IMR-90 (cell line): ENCODE measurements around the gene PSENEN. TPM values are rescaled to one million over a fixed set of nuclear protein-coding genes. Genes with fewer than 3 reads are reported as not detected.

Experiments used
- ATAC-seq: fragments of 200-7000 bp; cut with Tn5 transposase; 2 replicates; pipeline ENCODE4 v1.9.1; 2020; ENCODE audit warnings: low read depth, mild to moderate bottlenecking, moderate library complexity
- BruUV-seq: library from RNA; stranded (reverse); fragments of 400-500 nt; replicated peaks from 2 replicates; lab custom pipeline; 2021; lab: Mats Ljungman, UMichigan
- CTCF ChIA-PET: fragments of 300-600 bp; formaldehyde crosslinking; extraction: SDS; loops from one replicate; lab custom pipeline; 2021; ENCODE audit warnings: antibody characterized with exemption; lab: Yijun Ruan, JAX
- POLR2A ChIA-PET: fragments of 300-600 bp; sonication (Branson Sonifier 250); formaldehyde crosslinking; loops from one replicate; lab custom pipeline; 2022; ENCODE audit warnings: antibody characterized with exemption; ENCODE audit not compliant: unreplicated experiment; lab: Charles Lee
- DNase-seq: peaks from one replicate; pipeline ENCODE4 v3.0.0; 2013
- H2AFZ ChIP-seq: replicated peaks from 2 replicates; pipeline ENCODE3; 2013; ENCODE audit warnings: low read length, mild to moderate bottlenecking; ENCODE audit not compliant: poor library complexity
- H2AK5ac ChIP-seq: 2 replicates; pipeline ENCODE4 v1.6.1; 2013; ENCODE audit warnings: low read depth, low read length, inconsistent platforms
- H2AK9ac ChIP-seq: replicated peaks from 2 replicates; pipeline ENCODE3; 2013; ENCODE audit warnings: mild to moderate bottlenecking, low read depth, low read length, moderate library complexity; ENCODE audit not compliant: poor library complexity
- H2BK120ac ChIP-seq: 2 replicates; pipeline ENCODE4 v1.6.1; 2013; ENCODE audit warnings: low read depth, low read length, inconsistent platforms
- H2BK15ac ChIP-seq: 3 replicates; pipeline ENCODE4 v1.6.1; 2013; ENCODE audit warnings: low read depth, low read length, inconsistent platforms
- H2BK20ac ChIP-seq: 2 replicates; pipeline ENCODE4 v1.6.1; 2013; ENCODE audit warnings: low read depth, mild to moderate bottlenecking, inconsistent platforms, low read length, moderate library complexity
- H2BK5ac ChIP-seq: 2 replicates; pipeline ENCODE4 v1.6.1; 2013; ENCODE audit warnings: mild to moderate bottlenecking, low read depth, low read length, inconsistent platforms; ENCODE audit not compliant: poor library complexity, severe bottlenecking
- H3K14ac ChIP-seq: replicated peaks from 2 replicates; pipeline ENCODE4 v1.6.1; 2013; ENCODE audit warnings: low read depth, low read length, inconsistent platforms
- H3K18ac ChIP-seq: 2 replicates; pipeline ENCODE4 v1.6.1; 2013; ENCODE audit warnings: low read depth, low read length, control low read depth
- H3K23ac ChIP-seq: 2 replicates; pipeline ENCODE4 v1.6.1; 2013; ENCODE audit warnings: low read depth, low read length, inconsistent platforms
- H3K27ac ChIP-seq: 2 replicates; pipeline ENCODE4 v1.5.1; 2013; ENCODE audit warnings: mild to moderate bottlenecking, control low read depth, low read length; ENCODE audit not compliant: insufficient read depth
- H3K27me3 ChIP-seq: 2 replicates; pipeline ENCODE4 v1.6.1; 2013; ENCODE audit warnings: low read length; ENCODE audit not compliant: control insufficient read depth, insufficient read depth
- H3K36me3 ChIP-seq: 2 replicates; pipeline ENCODE4 v1.6.1; 2013; ENCODE audit warnings: low read length, mixed read lengths; ENCODE audit not compliant: control insufficient read depth, insufficient read depth
- H3K4ac ChIP-seq: 2 replicates; pipeline ENCODE4 v1.6.1; 2013; ENCODE audit warnings: low read depth, low read length, inconsistent platforms
- H3K4me1 ChIP-seq: 2 replicates; pipeline ENCODE4 v1.6.1; 2013; ENCODE audit warnings: low read length, mixed read lengths; ENCODE audit not compliant: control insufficient read depth, insufficient read depth
- H3K4me2 ChIP-seq: 2 replicates; pipeline ENCODE4 v1.6.1; 2013; ENCODE audit warnings: low read depth, mild to moderate bottlenecking, control low read depth, low read length, moderate library complexity
- H3K4me3 ChIP-seq: 2 replicates; pipeline ENCODE4 v1.5.1; 2013; ENCODE audit warnings: low read depth, mild to moderate bottlenecking, control low read depth, low read length, moderate library complexity; ENCODE audit not compliant: insufficient read depth
- H3K56ac ChIP-seq: 2 replicates; pipeline ENCODE4 v1.6.1; 2013; ENCODE audit warnings: low read length, inconsistent platforms; ENCODE audit not compliant: insufficient read depth; ENCODE audit errors: extremely low read depth
- H3K79me1 ChIP-seq, 2 experiments: 2 replicates each; pipeline ENCODE4 v1.6.1; 2013; ENCODE audit warnings: low read length in 2 of 2, inconsistent platforms in 1 of 2, low read depth in 1 of 2
- H3K9ac ChIP-seq: 2 replicates; pipeline ENCODE4 v1.6.1; 2013; ENCODE audit warnings: low read depth, low read length, control low read depth
- H3K9me1 ChIP-seq: 2 replicates; pipeline ENCODE4 v1.6.1; 2013; ENCODE audit warnings: low read length, inconsistent platforms; ENCODE audit not compliant: insufficient read depth
- H3K9me3 ChIP-seq: 2 replicates; pipeline ENCODE4 v1.6.1; 2013; ENCODE audit warnings: low read length; ENCODE audit not compliant: control insufficient read depth, insufficient read depth
- H4K20me1 ChIP-seq: 2 replicates; pipeline ENCODE4 v1.6.1; 2013; ENCODE audit warnings: low read length, inconsistent platforms; ENCODE audit not compliant: insufficient read depth
- H4K5ac ChIP-seq: 2 replicates; pipeline ENCODE4 v1.6.1; 2013; ENCODE audit warnings: mild to moderate bottlenecking, low read depth, low read length, control low read depth
- H4K8ac ChIP-seq, 2 experiments: 2 replicates each; pipeline ENCODE4 v1.6.1; 2013; ENCODE audit warnings: low read depth in 2 of 2, low read length in 2 of 2, control low read depth in 1 of 2, inconsistent platforms in 1 of 2
- H4K91ac ChIP-seq: 2 replicates; pipeline ENCODE4 v1.6.1; 2013; ENCODE audit warnings: low read depth, low read length, inconsistent platforms; ENCODE audit not compliant: insufficient read depth
- CHD1 ChIP-seq: IDR thresholded peaks from 2 replicates; pipeline ENCODE4 v1.6.1; 2012; ENCODE audit warnings: low read depth, low read length, improper control_type of control experiment
- WGBS, 2 experiments: methylation state at CpG; one replicate each; pipeline versions ENCODE4 v1.1.5 to v1.1.7; 2013; ENCODE audit warnings: missing lambda C conversion rate in 2 of 2; ENCODE audit not compliant: insufficient read length in 1 of 2; ENCODE audit errors: extremely low coverage in 2 of 2; 5-methylcytosine and 5-hydroxymethylcytosine counted together
- dilution Hi-C: fragments of 300-500 bp; cut with HindIII; formaldehyde crosslinking; loops from one replicate; pipeline ENCODE4 v1.14.3; 2018; ENCODE audit warnings: low sequenced_read_pairs; ENCODE audit not compliant: unreplicated experiment
- in situ Hi-C: fragments of 300-500 bp; cut with MboI; formaldehyde crosslinking; loops from 3 replicates; pipeline ENCODE4 v1.14.3; 2019; ENCODE audit warnings: low sequenced_read_pairs, inconsistent platforms, mixed read lengths
- intact Hi-C: fragments of 100-400 bp; cut with micrococcal nuclease; formaldehyde crosslinking; loops from 2 replicates; pipeline ENCODE4 v1.10.0; 2022
- polyA plus RNA-seq, 3 experiments: library from polyadenylated mRNA; depleted of rRNA; stranded (reverse); fragments of >200 nt; gene quantifications; 2 replicates each; pipeline ENCODE4 v1.2.3, GENCODE V29; 2012; ENCODE audit warnings: low replicate concordance in 1 of 3
- total RNA-seq: library from RNA; depleted of rRNA; stranded (reverse); fragments of >200 nt; gene quantifications from 2 replicates; pipeline ENCODE4 v1.2.3, GENCODE V29; 2012

The PSENEN gene
- total and polyA plus RNA-seq, 2 of the 4 experiments (the other 2 are of a cell fraction), result 9.0 to 47.0 TPM

GRCh38 chr19:35703343-35703742 is 42.1 kb upstream of the PSENEN start:
- Histone ChIP-seq H3K9me1 (no peaks in the 10 kb centered on the region), H3K56ac (no peak overlapping the region), H2BK120ac (no peak overlapping the region), H2AK5ac (no peak overlapping the region), H4K20me1 (no peaks in the 10 kb centered on the region), H3K23ac (no peak overlapping the region), H2BK5ac (no peak overlapping the region), H3K27ac (no peak overlapping the region), H3K27me3 (no peaks in the 10 kb centered on the region), H4K8ac (no peak overlapping the region), H3K9ac (no peak overlapping the region), H4K91ac (no peak overlapping the region), H3K14ac (no peak overlapping the region), H3K18ac (no peak overlapping the region), H3K36me3 (no peaks in the 10 kb centered on the region), H3K4me3 (no peak overlapping the region), H2AK9ac (no peak overlapping the region), H3K9me3 (no peaks in the 10 kb centered on the region), H4K5ac (no peak overlapping the region), H3K4me2 (no peak overlapping the region), H3K79me1 (no peaks in the 10 kb centered on the region), H3K4me1 (no peaks in the 10 kb centered on the region), H3K4ac (no peak overlapping the region), H2BK20ac (no peak overlapping the region), H2AFZ (no peak overlapping the region), H2BK15ac (no peak overlapping the region)
- in situ Hi-C loops (no loop called here), dilution Hi-C loops (no loop called here), intact Hi-C loops (loop anchor here (5.0 kb wide), 1 partner anchor 156 kb away; the partner anchor contains the start of gene TMEM147)
- CTCF ChIA-PET, result no interaction called here
- ATAC-seq, result no peak
- POLR2A ChIA-PET, result interaction anchor here (0.7 kb wide), 1 partner anchor 42 kb away, joined by 11 read pairs; the partner anchor contains the start of gene PSENEN
- BruUV-seq, result no TSS peak
- no peak for TF ChIP-seq CHD1
- WGBS, 2 experiments, result 76% methylated on average over 2 of the region's 9 CpGs; no CpG with 5 or more reads in 1 of the 2 experiments
- no peak for DNase-seq
